Kidney (tissue), 14 donors: Measurements from ENCODE around the gene GNB1L. TPM values are rescaled to one million over a fixed set of nuclear protein-coding genes. Genes with fewer than 3 reads are reported as not detected.
"Not testable (repeated sequence)": the region's sequence is repeated elsewhere in the genome, so short reads cannot be mapped to it uniquely, and the experiment has no call there.

ENCODE experiments used
- DNase-seq, 5 donors: peaks; one replicate each; pipeline ENCODE4 v3.0.0-alpha.2; 2013 to 2020
- FAIRE-seq: peaks from 2 replicates; lab custom pipeline; 2012; peaks lifted over from hg19 to GRCh38; lab: Jason Lieb, UNC
- H3K27ac ChIP-seq, 2 donors: one replicate each; pipeline ENCODE4 v1.7.0; 2013; ENCODE audit warnings: low read depth in 2 of 2, low read length in 2 of 2, inconsistent platforms in 1 of 2
- H3K27me3 ChIP-seq: one replicate; pipeline ENCODE4 v1.7.1; 2013; ENCODE audit warnings: low read length, inconsistent platforms; ENCODE audit not compliant: control insufficient read depth, insufficient read depth
- H3K36me3 ChIP-seq, 3 donors: one replicate each; pipeline versions ENCODE4 v1.7.0 to v1.7.1; 2013; ENCODE audit warnings: low read length in 3 of 3, control low read depth in 1 of 3, inconsistent platforms in 1 of 3; ENCODE audit not compliant: insufficient read depth in 3 of 3, control insufficient read depth in 2 of 3
- H3K4me1 ChIP-seq, 3 donors: one replicate each; pipeline versions ENCODE4 v1.7.0 to v1.7.1; 2013; ENCODE audit warnings: low read length in 3 of 3, inconsistent platforms in 1 of 3, low read depth in 1 of 3; ENCODE audit not compliant: control insufficient read depth in 2 of 3, insufficient read depth in 2 of 3
- H3K4me3 ChIP-seq, 3 donors: one replicate each; pipeline versions ENCODE4 v1.7.0 to v1.8.1; 2013; ENCODE audit warnings: low read length in 3 of 3, control low read depth in 1 of 3, inconsistent platforms in 1 of 3
- H3K9ac ChIP-seq, 3 donors: one replicate each; pipeline versions ENCODE4 v1.7.0 to v1.7.1; 2013; ENCODE audit warnings: low read length in 3 of 3, control low read depth in 1 of 3, inconsistent platforms in 1 of 3
- H3K9me3 ChIP-seq, 3 donors: one replicate each; pipeline versions ENCODE4 v1.7.0 to v1.7.1; 2013; ENCODE audit warnings: low read length in 3 of 3, control low read depth in 1 of 3, inconsistent platforms in 1 of 3; ENCODE audit not compliant: control insufficient read depth in 2 of 3, insufficient read depth in 1 of 3
- intact Hi-C: fragments of 100-400 bp; cut with DNase I; formaldehyde crosslinking; loops from one replicate; pipeline ENCODE4 v1.11.1; 2022
- polyA plus RNA-seq: library from polyadenylated mRNA; stranded (reverse); fragments of 350-450 nt; fragmentation: Illumina TruSeq; extraction: RNeasy Lipid Tissue Mini Kit (QIAGEN cat#74804); gene quantifications from one replicate; pipeline ENCODE4 v1.2.3, GENCODE V29; 2014; ENCODE audit warnings: low read depth, low replicate concordance; ENCODE audit not compliant: insufficient read depth
- total RNA-seq: library from RNA; stranded (reverse); fragmentation: NEBNext Ultra II Directional; extraction: Animal tissue kit (Norgen Biotek cat#: 25700); gene quantifications from one replicate; pipeline ENCODE4 v1.2.1, GENCODE V29; 2021
- TF ChIP-seq, protein P1 (sequence below): IDR thresholded peaks from 3 replicates; pipeline ENCODE4 v1.5.1; 2012; ENCODE audit warnings: mild to moderate bottlenecking, moderate library complexity, borderline replicate concordance; ENCODE audit not compliant: insufficient read depth; ENCODE audit errors: extremely low read depth
- donor health status: control.
- donor health status: control.
- donor health status: control.
- donor health status: control.
- donor health status: control.
- donor health status: DM: yes; HTN: yes; CAD: no.
- donor health status: Normal renal cell carcinoma (clear cell type).

Gene GNB1L
- total and polyA plus RNA-seq, 2 donors from 2014 or later, result 4.0 to 4.4 TPM

DNA sequence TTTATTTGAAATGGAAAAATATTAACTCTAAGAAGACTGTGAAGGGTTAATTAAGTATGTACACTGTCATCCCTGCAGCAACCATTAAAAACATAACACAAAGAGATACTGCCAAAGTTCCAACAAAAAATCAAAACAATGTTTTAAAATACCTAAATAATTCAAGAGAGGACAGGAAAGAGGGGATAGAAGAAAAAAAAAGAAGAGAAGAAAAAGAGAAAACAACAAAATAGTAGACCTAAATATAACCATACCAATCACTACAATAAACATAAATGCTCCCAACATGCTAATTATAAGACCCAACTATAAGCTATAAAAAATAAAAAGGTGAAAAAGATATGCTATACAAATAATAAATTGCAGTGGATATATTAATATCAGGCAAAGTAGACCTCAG is 20.1 kb downstream of the GNB1L start:
- no peaks in the 10 kb centered on the region for H3K36me3 ChIP-seq
- H3K27me3 ChIP-seq, result no peaks in the 10 kb centered on the region
- DNase-seq (no peak), FAIRE-seq (no peak)
- H3K9ac ChIP-seq, result no peak overlapping the region
- H3K9me3 ChIP-seq, result no peaks in the 10 kb centered on the region
- TF ChIP-seq, protein P1, sequence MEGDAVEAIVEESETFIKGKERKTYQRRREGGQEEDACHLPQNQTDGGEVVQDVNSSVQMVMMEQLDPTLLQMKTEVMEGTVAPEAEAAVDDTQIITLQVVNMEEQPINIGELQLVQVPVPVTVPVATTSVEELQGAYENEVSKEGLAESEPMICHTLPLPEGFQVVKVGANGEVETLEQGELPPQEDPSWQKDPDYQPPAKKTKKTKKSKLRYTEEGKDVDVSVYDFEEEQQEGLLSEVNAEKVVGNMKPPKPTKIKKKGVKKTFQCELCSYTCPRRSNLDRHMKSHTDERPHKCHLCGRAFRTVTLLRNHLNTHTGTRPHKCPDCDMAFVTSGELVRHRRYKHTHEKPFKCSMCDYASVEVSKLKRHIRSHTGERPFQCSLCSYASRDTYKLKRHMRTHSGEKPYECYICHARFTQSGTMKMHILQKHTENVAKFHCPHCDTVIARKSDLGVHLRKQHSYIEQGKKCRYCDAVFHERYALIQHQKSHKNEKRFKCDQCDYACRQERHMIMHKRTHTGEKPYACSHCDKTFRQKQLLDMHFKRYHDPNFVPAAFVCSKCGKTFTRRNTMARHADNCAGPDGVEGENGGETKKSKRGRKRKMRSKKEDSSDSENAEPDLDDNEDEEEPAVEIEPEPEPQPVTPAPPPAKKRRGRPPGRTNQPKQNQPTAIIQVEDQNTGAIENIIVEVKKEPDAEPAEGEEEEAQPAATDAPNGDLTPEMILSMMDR, result no peak
- no peaks in the 10 kb centered on the region for H3K4me1 ChIP-seq
- intact Hi-C loops, result no loop called here
- H3K4me3 ChIP-seq, result no peak overlapping the region
- H3K27ac ChIP-seq, result no peak overlapping the region

DNA sequence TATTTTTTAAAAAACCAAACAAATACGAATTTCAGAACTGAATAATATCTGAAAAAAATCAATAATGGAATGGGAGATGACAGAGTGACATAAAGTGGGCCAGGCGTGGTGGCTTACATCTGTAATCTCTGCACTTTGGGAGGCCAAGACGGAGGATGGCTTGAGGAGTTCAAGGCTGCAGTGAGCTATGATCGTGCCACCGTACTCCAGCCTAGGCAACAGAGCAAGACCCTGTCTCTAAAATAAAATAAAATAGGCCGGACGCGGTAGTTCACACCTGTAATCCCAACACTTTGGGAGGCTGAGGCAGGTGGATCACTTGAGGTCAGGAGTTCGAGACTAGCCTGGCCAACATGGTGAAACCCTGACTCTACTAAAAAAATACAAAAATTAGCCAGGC is 21.3 kb downstream of the GNB1L start:
- H3K9ac ChIP-seq, H3K4me3 ChIP-seq, H3K4me1 ChIP-seq, FAIRE-seq, H3K27me3 ChIP-seq, DNase-seq, H3K36me3 ChIP-seq, intact Hi-C loops, H3K27ac ChIP-seq, H3K9me3 ChIP-seq: not testable (repeated sequence)

DNA sequence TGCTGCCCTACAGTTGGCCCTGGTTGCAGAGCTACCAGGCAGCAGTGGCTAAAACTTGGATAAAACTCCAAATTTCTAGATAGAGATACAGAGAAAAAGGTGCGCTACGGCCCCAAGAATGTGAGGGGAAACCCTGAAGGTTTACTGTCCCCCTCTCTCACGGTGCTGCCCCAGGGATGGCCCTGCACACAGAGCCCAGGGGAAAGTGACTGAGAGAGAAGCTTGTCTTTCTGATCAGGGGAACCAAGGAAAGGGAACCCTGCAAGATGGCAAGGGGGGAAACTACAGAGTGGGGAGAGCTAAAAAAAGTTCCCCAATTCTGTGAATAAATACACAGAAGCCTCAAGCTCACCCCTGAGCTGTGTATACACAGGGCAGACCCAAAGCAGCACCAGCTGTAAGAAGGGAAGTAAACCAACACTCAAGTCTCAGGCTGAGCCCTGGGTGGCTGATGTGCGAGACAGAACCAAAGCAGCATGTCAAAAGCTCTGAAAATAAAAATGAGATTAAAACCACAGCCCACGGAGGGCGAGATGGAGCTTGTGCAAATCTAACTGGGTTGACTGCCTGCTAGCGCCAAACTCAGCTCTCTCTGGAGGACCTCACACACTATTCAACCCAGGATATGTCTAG is 22.1 kb downstream of the GNB1L start:
- FAIRE-seq (no peak), DNase-seq (no peak)
- Histone ChIP-seq H3K27ac (no peak overlapping the region), H3K4me3 (no peak overlapping the region), H3K9me3 (no peaks in the 10 kb centered on the region), H3K36me3 (no peaks in the 10 kb centered on the region), H3K4me1 (no peaks in the 10 kb centered on the region), H3K9ac (no peak overlapping the region), H3K27me3 (no peaks in the 10 kb centered on the region)
- TF ChIP-seq, protein P1, result no peak
- intact Hi-C loops, result no loop called here

DNA sequence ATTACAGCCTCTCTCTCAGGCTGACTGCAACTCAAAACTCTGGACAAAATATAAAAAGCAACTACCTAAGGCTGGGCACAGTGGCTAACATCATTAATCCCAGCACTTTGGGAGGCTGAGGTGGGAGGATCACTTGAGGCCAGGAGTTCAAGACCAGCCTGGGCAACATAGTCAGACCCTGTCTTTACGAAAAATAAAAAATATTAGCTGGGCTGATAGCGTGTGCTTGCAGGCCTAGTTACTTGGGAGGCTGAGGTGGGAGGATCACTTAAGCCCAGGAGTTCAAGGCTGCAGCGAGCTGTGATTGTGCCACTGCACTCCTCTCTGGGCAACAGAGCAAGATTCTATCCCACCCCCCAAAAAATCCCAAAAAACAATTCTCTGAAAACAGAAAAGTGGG is 22.7 kb downstream of the GNB1L start:
- H3K4me1 ChIP-seq, H3K27me3 ChIP-seq, H3K27ac ChIP-seq, H3K9ac ChIP-seq, FAIRE-seq, H3K36me3 ChIP-seq, H3K9me3 ChIP-seq, intact Hi-C loops, H3K4me3 ChIP-seq, DNase-seq: not testable (repeated sequence)
